PFSK-1 (cell line): ENCODE measurements around the gene SHLD1.

ENCODE experiments used
- FOXP2 ChIP-seq: optimal IDR thresholded peaks from 2 replicates; pipeline ENCODE3; 2011; ENCODE audit warnings: borderline replicate concordance, control low read depth, inconsistent platforms; ENCODE audit not compliant: insufficient read depth; ENCODE audit errors: extremely low read length, extremely low read depth
- POLR2AphosphoS5 ChIP-seq: IDR thresholded peaks from 2 replicates; pipeline ENCODE4 v1.6.1; 2012; ENCODE audit warnings: low read depth, mild to moderate bottlenecking, control low read depth, low read length, moderate library complexity
- SIN3A ChIP-seq: IDR thresholded peaks from 2 replicates; pipeline ENCODE4 v1.6.1; 2012; ENCODE audit warnings: mild to moderate bottlenecking, low read length, moderate library complexity, borderline replicate concordance; ENCODE audit not compliant: insufficient read depth
- TAF1 ChIP-seq: IDR thresholded peaks from 2 replicates; pipeline ENCODE4 v1.6.1; 2012; ENCODE audit warnings: low read length, control low read depth, borderline replicate concordance; ENCODE audit not compliant: insufficient read depth
- TF ChIP-seq, protein P1 (sequence below), 2 experiments: IDR thresholded peaks; 2 replicates each; pipeline versions ENCODE4 v1.6.1 to v1.8.0; 2011 to 2012; ENCODE audit warnings: low read depth in 2 of 2, low read length in 2 of 2, control low read depth in 1 of 2, inconsistent platforms in 1 of 2, mild to moderate bottlenecking in 1 of 2, moderate library complexity in 1 of 2; ENCODE audit not compliant: insufficient read depth in 1 of 2

Gene SHLD1

DNA sequence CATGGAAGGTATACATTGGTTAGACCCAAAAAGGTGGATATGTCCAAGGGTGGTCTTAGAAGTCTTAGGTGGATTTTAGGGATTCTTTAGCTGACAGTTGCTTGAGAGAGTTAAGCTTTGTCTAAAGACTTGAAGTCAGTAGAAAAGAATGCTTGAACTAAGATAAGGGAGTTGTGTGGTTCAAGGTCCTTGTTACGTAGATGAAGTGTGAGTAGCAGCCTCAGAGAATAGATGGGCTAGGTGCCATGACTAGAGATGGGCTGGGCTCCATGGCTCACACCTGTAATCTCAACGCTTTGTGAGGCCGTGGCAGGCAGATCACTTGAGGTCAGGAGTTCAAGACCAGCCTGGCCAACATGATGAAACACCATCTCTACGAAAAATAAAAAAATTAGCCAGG lies 1.7 kb downstream of the SHLD1 start:
- TF ChIP-seq, protein P1, sequence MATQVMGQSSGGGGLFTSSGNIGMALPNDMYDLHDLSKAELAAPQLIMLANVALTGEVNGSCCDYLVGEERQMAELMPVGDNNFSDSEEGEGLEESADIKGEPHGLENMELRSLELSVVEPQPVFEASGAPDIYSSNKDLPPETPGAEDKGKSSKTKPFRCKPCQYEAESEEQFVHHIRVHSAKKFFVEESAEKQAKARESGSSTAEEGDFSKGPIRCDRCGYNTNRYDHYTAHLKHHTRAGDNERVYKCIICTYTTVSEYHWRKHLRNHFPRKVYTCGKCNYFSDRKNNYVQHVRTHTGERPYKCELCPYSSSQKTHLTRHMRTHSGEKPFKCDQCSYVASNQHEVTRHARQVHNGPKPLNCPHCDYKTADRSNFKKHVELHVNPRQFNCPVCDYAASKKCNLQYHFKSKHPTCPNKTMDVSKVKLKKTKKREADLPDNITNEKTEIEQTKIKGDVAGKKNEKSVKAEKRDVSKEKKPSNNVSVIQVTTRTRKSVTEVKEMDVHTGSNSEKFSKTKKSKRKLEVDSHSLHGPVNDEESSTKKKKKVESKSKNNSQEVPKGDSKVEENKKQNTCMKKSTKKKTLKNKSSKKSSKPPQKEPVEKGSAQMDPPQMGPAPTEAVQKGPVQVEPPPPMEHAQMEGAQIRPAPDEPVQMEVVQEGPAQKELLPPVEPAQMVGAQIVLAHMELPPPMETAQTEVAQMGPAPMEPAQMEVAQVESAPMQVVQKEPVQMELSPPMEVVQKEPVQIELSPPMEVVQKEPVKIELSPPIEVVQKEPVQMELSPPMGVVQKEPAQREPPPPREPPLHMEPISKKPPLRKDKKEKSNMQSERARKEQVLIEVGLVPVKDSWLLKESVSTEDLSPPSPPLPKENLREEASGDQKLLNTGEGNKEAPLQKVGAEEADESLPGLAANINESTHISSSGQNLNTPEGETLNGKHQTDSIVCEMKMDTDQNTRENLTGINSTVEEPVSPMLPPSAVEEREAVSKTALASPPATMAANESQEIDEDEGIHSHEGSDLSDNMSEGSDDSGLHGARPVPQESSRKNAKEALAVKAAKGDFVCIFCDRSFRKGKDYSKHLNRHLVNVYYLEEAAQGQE (IDR thresholded peaks at IDR 0.05; ENCODE audit: insufficient read depth in 1 of 2, low read depth in 2 of 2, low read length in 2 of 2) = no peak
- TF ChIP-seq FOXP2 (no peak), POLR2AphosphoS5 (no peak), SIN3A (no peak), TAF1 (no peak)

DNA sequence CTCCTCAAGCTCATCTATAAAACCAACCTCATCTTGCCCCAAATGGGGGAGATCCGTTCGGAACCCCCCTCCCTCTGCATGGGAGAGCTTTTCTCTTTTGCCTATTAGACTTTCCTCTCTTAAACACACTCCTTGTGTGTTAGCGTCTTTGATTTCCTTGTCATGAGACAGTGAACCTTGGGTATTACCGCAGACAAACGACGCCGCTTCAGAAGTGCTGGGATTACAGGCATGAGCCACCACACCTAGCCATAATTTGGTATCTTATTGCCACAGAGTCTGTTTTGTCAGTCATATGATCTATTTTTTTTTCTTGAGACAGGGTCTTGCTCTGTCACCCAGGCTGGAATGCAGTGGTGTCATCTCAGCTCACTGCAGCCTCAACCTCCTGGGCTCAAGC lies 3.6 kb downstream of the SHLD1 start:
- TF ChIP-seq POLR2AphosphoS5 = no peak
- TF ChIP-seq, protein P1 (IDR thresholded peaks at IDR 0.05; ENCODE audit: insufficient read depth in 1 of 2, low read depth in 2 of 2, low read length in 2 of 2) = no peak
- TF ChIP-seq TAF1 = no peak
- no peak for TF ChIP-seq SIN3A
- TF ChIP-seq FOXP2 = no peak

DNA sequence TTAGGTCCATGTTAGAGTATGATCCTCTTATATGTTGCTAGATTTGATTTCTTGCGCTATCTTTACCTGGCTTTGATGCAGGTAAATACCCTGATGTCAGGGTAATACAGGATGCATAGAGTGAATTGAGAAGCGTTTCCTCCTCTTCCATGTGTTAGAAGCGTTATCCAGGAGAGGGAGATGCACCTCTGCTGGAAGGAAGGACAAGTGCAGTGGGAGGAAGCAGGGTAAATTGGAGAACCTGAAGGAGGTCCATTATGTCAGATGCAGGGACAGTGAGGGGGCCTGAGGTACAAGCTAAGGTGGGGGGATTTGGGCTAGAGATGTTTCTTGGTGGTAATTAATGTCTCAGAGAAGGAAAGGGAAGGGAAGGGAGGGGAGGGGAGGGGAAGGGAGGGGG lies 7.7 kb downstream of the SHLD1 start:
- TF ChIP-seq POLR2AphosphoS5 (no peak), TAF1 (no peak), SIN3A (no peak), FOXP2 (no peak)
- TF ChIP-seq, protein P1 (IDR thresholded peaks at IDR 0.05; ENCODE audit: insufficient read depth in 1 of 2, low read depth in 2 of 2, low read length in 2 of 2) = no peak

DNA sequence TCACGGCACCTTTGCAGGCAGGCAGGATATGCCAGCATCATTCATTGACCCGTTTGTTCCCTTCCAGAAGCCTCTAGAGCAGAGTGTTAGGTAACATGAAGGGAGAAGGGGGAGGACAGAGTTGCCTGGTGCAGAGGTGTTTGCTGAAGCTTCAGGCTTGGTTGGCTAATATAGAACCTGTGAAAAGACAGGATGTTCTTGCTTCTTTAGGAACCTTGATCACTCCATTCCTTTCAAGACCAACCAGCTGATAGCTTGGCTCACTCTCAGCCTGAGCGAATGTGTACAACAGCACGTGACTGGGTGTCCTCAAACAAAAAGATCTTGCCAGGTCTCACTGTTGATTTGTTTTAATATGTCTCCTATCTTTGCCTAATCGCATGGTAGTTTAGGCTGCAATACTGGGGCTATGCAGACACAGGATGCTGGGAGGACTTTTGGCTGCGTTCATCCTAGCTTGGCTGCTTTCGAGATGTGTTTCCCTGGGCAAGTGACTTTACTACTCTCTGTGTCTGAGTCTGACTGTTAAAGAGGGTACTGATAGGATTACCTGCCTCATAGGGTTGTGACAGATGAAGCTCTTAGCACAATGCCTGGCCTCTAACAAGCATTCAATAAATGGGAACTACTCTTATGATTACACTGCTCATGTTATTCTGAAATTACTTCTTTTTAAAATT lies 16.0 kb downstream of the SHLD1 start:
- TF ChIP-seq, protein P1 (IDR thresholded peaks at IDR 0.05; ENCODE audit: insufficient read depth in 1 of 2, low read depth in 2 of 2, low read length in 2 of 2) = no peak
- TF ChIP-seq POLR2AphosphoS5 (no peak), SIN3A (no peak), FOXP2 (no peak), TAF1 (no peak)
